ENCODE data around the gene PTPN4.
"Not testable (repeated sequence)": the region's sequence is repeated elsewhere in the genome, so short reads cannot be mapped to it uniquely, and the experiment has no call there.

The PTPN4 gene

GRCh38 chr2:120020554-120020953 lies 260.8 kb downstream of the PTPN4 start:
- DNase-seq (ENCODE audit: low read depth) = no peak

- not testable (repeated sequence) for DNase-seq (ENCODE audit: low read depth)
These were observed 262.8 kb downstream of the PTPN4 start for GRCh38 chr2:120022505-120022904.

GRCh38 chr2:120026890-120027289 lies 267.2 kb downstream of the PTPN4 start:
- DNase-seq (ENCODE audit: low read depth) = no peak

GRCh38 chr2:120028795-120029194 lies 269.1 kb downstream of the PTPN4 start:
- no peak for DNase-seq (ENCODE audit: low read depth)

GRCh38 chr2:120029672-120030640 lies 270.2 kb downstream of the PTPN4 start:
- DNase-seq (ENCODE audit: low read depth) = no peak

- DNase-seq (ENCODE audit: low read depth) = no peak
These were observed 272.6 kb downstream of the PTPN4 start for GRCh38 chr2:120032297-120032696.
